Endothelial cell of umbilical vein (primary cell): ENCODE results near the gene SLC44A3. TPM values are rescaled to one million over a fixed set of nuclear protein-coding genes. Genes with fewer than 3 reads are reported as not detected.

Source experiments
- BruUV-seq: library from RNA; stranded (reverse); fragments of 400-500 nt; replicated peaks from 2 replicates; lab custom pipeline; 2021; lab: Mats Ljungman, UMichigan
- CTCF ChIA-PET: fragments of 300-600, 350-600 bp; sonication (Branson Sonifier 250); formaldehyde crosslinking; loops from one replicate; lab custom pipeline; 2021; ENCODE audit warnings: antibody characterized with exemption, inconsistent platforms; lab: Charles Lee
- POLR2A ChIA-PET: fragments of 300-600, 350-600 bp; sonication (Branson Sonifier 250); formaldehyde crosslinking; loops from one replicate; lab custom pipeline; 2021; ENCODE audit warnings: antibody characterized with exemption, inconsistent platforms; lab: Charles Lee
- DNase-seq: peaks from one replicate; pipeline ENCODE4 v3.0.0-alpha.2; 2011; ENCODE audit warnings: low read depth, low spot score
- FAIRE-seq: peaks from 2 replicates; lab custom pipeline; 2011; peaks lifted over from hg19 to GRCh38; lab: Jason Lieb, UNC
- H2AFZ ChIP-seq: 2 replicates; pipeline ENCODE4 v1.6.0; 2012; ENCODE audit warnings: low read depth, low read length, control low read depth, inconsistent platforms
- H3K27ac ChIP-seq: 2 replicates; pipeline ENCODE4 v1.5.1; 2011; ENCODE audit warnings: low read depth, mild to moderate bottlenecking, control low read depth, low read length, moderate library complexity; ENCODE audit not compliant: insufficient read depth
- H3K27me3 ChIP-seq, 2 experiments: 2 replicates each; pipeline versions ENCODE4 v1.6.0 to v1.6.1; 2011; ENCODE audit warnings: low read length in 2 of 2, mixed read lengths in 1 of 2; ENCODE audit not compliant: control insufficient read depth in 2 of 2, insufficient read depth in 2 of 2
- H3K36me3 ChIP-seq, 2 experiments: 2 replicates in 1 of 2; 3 replicates in 1 of 2; pipeline ENCODE4 v1.5.1; 2011; ENCODE audit warnings: low read length in 2 of 2, mild to moderate bottlenecking in 1 of 2, moderate library complexity in 1 of 2; ENCODE audit not compliant: control insufficient read depth in 2 of 2, insufficient read depth in 2 of 2; ENCODE audit errors: extremely low read depth in 1 of 2
- H3K4me1 ChIP-seq: 3 replicates; pipeline ENCODE4 v1.5.1; 2011; ENCODE audit warnings: mild to moderate bottlenecking, low read length; ENCODE audit not compliant: control insufficient read depth, insufficient read depth; ENCODE audit errors: extremely low read depth
- H3K4me2 ChIP-seq: 2 replicates; pipeline ENCODE4 v1.6.1; 2011; ENCODE audit warnings: low read length, control low read depth, mixed read lengths; ENCODE audit not compliant: insufficient read depth
- H3K4me3 ChIP-seq, 3 experiments: fragments of 200-600 bp in 1 of 3; sonication (generic), shearing (Covaris generic) in 1 of 3; replicated peaks in 1 of 3; 2 replicates each; pipeline ENCODE4 v1.5.1; 2011 to 2016; ENCODE audit warnings: control low read depth in 3 of 3, low read length in 3 of 3, mild to moderate bottlenecking in 2 of 3, inconsistent platforms in 1 of 3, low read depth in 1 of 3, moderate library complexity in 1 of 3; ENCODE audit not compliant: insufficient read depth in 1 of 3
- H3K79me2 ChIP-seq: 2 replicates; pipeline ENCODE4 v1.6.0; 2012; ENCODE audit warnings: low read length, inconsistent platforms; ENCODE audit not compliant: control insufficient read depth, insufficient read depth
- H3K9ac ChIP-seq: replicated peaks from 2 replicates; pipeline ENCODE3; 2011; ENCODE audit warnings: low read length, control low read depth; ENCODE audit not compliant: insufficient read depth; ENCODE audit errors: extremely low read depth
- H3K9me1 ChIP-seq: replicated peaks from 3 replicates; pipeline ENCODE4 v1.6.0; 2011; ENCODE audit warnings: mild to moderate bottlenecking, low read length; ENCODE audit not compliant: control insufficient read depth, insufficient read depth; ENCODE audit errors: extremely low read depth
- H3K9me3 ChIP-seq: replicated peaks from 2 replicates; pipeline ENCODE4 v1.5.1; 2012; ENCODE audit warnings: low read length, inconsistent platforms; ENCODE audit not compliant: control insufficient read depth, insufficient read depth
- H4K20me1 ChIP-seq: replicated peaks from 2 replicates; pipeline ENCODE3; 2011; ENCODE audit warnings: mild to moderate bottlenecking, low read length; ENCODE audit not compliant: control insufficient read depth, insufficient read depth; ENCODE audit errors: extremely low read depth
- CTCF ChIP-seq, 2 donors: IDR thresholded peaks; 1 replicate in 1 of 2; 2 replicates in 1 of 2; pipeline ENCODE4 v1.5.1; 2011; ENCODE audit warnings: low read length in 2 of 2, mild to moderate bottlenecking in 2 of 2, moderate library complexity in 2 of 2, control low read depth in 1 of 2, inconsistent platforms in 1 of 2, low read depth in 1 of 2; ENCODE audit not compliant: insufficient read depth in 1 of 2; ENCODE audit errors: extremely low read depth in 1 of 2
- EZH2 ChIP-seq: IDR thresholded peaks from 2 replicates; pipeline ENCODE4 v1.6.1; 2012; ENCODE audit warnings: borderline replicate concordance, low read depth, mild to moderate bottlenecking, moderate library complexity, low read length, inconsistent platforms; ENCODE audit not compliant: severe bottlenecking
- FOS ChIP-seq: IDR thresholded peaks from 2 replicates; pipeline ENCODE4 v1.6.1; 2011; ENCODE audit warnings: mild to moderate bottlenecking, low read length, moderate library complexity, borderline replicate concordance; ENCODE audit not compliant: insufficient read depth
- GATA2 ChIP-seq: IDR thresholded peaks from 2 replicates; pipeline ENCODE4 v1.7.0; 2011; ENCODE audit warnings: low read depth, mild to moderate bottlenecking, moderate library complexity, mixed read lengths, low read length; ENCODE audit not compliant: insufficient read length, insufficient read depth
- JUN ChIP-seq: IDR thresholded peaks from 2 replicates; pipeline ENCODE4 v1.6.1; 2011; ENCODE audit warnings: borderline replicate concordance, low read depth; ENCODE audit not compliant: insufficient read length, insufficient read depth
- MAX ChIP-seq: IDR thresholded peaks from 2 replicates; pipeline ENCODE4 v1.6.1; 2011; ENCODE audit not compliant: insufficient read depth, insufficient read length
- MYC ChIP-seq: IDR thresholded peaks from one replicate; pipeline ENCODE4 v1.6.1; 2011; ENCODE audit warnings: mild to moderate bottlenecking, low read depth, low read length
- POLR2A ChIP-seq: IDR thresholded peaks from 2 replicates; pipeline ENCODE4 v1.6.1; 2012; ENCODE audit warnings: low read depth, mild to moderate bottlenecking, control low read depth, low read length
- POLR2AphosphoS5 ChIP-seq: IDR thresholded peaks from 2 replicates; pipeline ENCODE4 v1.6.1; 2012; ENCODE audit warnings: low read depth, mild to moderate bottlenecking, control low read depth, low read length, moderate library complexity; ENCODE audit not compliant: insufficient read depth
- dilution Hi-C: fragments of 300-500 bp; cut with MboI; formaldehyde crosslinking; loops from one replicate; pipeline ENCODE4 v1.15.0; 2019; ENCODE audit warnings: low sequenced_read_pairs; ENCODE audit not compliant: extremely low pct_ligation_motif_present
- intact Hi-C: fragments of 100-400 bp; cut with micrococcal nuclease; formaldehyde crosslinking; loops from one replicate; pipeline ENCODE4 v1.10.0; 2022
- polyA plus RNA-seq, 4 experiments: library from polyadenylated mRNA; depleted of rRNA in 3 of 4; stranded (reverse) in 3 of 4; unstranded in 1 of 4; fragments of >200 nt; gene quantifications; 2 replicates each; pipeline versions ENCODE4 v1.2.1 to v1.2.3, GENCODE V29; 2011 to 2012; ENCODE audit warnings: missing spikeins in 1 of 4
- total RNA-seq: library from RNA; stranded (reverse); gene quantifications from 2 replicates; pipeline ENCODE4 v1.2.3, GENCODE V29; 2021

Gene SLC44A3
- total and polyA plus RNA-seq, 2 donors (not counting 3 experiments of a cell fraction or from before 2014, with no cell fraction given): 0.29 to 0.42 TPM

- ChIA-PET POLR2A (no interaction called here), CTCF (interaction anchor here (2.6 to 6.9 kb wide), 3 partner anchors 33 to 156 kb away, joined by 12 to 38 read pairs (median 26); no protein-coding TSS in a partner anchor)
- Histone ChIP-seq H3K4me1 (peaks cover 3% of the 10 kb centered on the region), H4K20me1 (no peaks in the 10 kb centered on the region), H3K9me1 (no peaks in the 10 kb centered on the region), H3K9ac (no peak overlapping the region), H3K27me3 (no peaks in the 10 kb centered on the region), H3K9me3 (no peaks in the 10 kb centered on the region), H2AFZ (no peak overlapping the region), H3K36me3 (peaks cover 0 to 2% of the 10 kb centered on the region in 2 experiments), H3K79me2 (no peaks in the 10 kb centered on the region), H3K27ac (no peak overlapping the region), H3K4me2 (no peak overlapping the region), H3K4me3 (no peak overlapping the region)
- intact Hi-C loops: loop anchor here (2.0 kb wide), 1 partner anchor 33 kb away; no protein-coding TSS in a partner anchor
- BruUV-seq: no TSS peak
- TF ChIP-seq FOS (no peak), POLR2A (no peak), JUN (no peak), MAX (no peak), POLR2AphosphoS5 (no peak), MYC (no peak), GATA2 (no peak), CTCF (IDR thresholded peaks at IDR 0.05; ENCODE audit: extremely low read depth in 1 of 2, insufficient read depth in 1 of 2, low read depth in 1 of 2, low read length in 2 of 2) (no peak), EZH2 (no peak)
- no peak for DNase-seq
- FAIRE-seq: no peak
- dilution Hi-C loops: no loop called here
Measured at GRCh38 chr1:94887603-94888171, 67.5 kb downstream of the SLC44A3 start.
